Measurements from ENCODE around the gene C3. TPM values are rescaled to one million over a fixed set of nuclear protein-coding genes. Genes with fewer than 3 reads are reported as not detected.

The C3 gene
- total RNA-seq, 1 experiment from 2014 or later, result 7.0 TPM

DNA sequence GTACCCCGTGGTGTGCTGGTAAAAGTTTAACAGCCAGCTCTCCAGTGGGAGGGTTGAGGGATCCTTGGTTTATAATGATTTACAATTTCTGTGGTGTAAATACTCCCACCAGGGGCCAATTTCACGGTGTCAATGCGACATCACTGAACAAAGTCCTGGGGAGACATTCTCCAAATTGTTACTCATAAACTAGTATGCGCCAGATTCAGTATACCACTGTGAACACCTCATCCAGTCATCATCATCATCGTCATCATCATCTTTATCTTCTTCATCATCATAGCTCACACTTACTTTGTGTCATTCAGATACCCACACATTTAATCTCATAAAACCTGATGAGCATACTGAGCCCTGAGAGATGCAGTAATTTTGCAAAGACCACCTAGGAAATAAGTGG, 33.3 kb downstream of the C3 start:
- ChIA-PET POLR2A (no interaction called here), RAD21 (ENCODE audit: low non-redundant PET in 1 of 2, low total read pairs in 2 of 2, uncharacterized antibody in 2 of 2, unreplicated experiment in 2 of 2) (no interaction called here), CTCF (no interaction called here)
- TF ChIP-seq MAX (IDR thresholded peaks at IDR 0.05), result no peak
- TF ChIP-seq POLR2AphosphoS5 (IDR thresholded peaks at IDR 0.05; ENCODE audit: low read depth, low read length), result no peak
- no peak for TF ChIP-seq JUND (IDR thresholded peaks at IDR 0.05)
- TF ChIP-seq RAD21 (IDR thresholded peaks at IDR 0.05; ENCODE audit: low read depth), result no peak
- no peak for TF ChIP-seq SIN3A (IDR thresholded peaks at IDR 0.05; ENCODE audit: low read depth)
- TF ChIP-seq SRF (IDR thresholded peaks at IDR 0.05; ENCODE audit: low read depth), result no peak
- no peak for TF ChIP-seq ZFX (IDR thresholded peaks at IDR 0.05)
- no peak for TF ChIP-seq CBX3 (IDR thresholded peaks at IDR 0.05; ENCODE audit: low read depth)
- TF ChIP-seq EZH2 (IDR thresholded peaks at IDR 0.05), result no peak
- TF ChIP-seq YY1 (IDR thresholded peaks at IDR 0.05; ENCODE audit: extremely low read depth, insufficient replicate concordance, low read depth, low read length), result no peak
- no peak for TF ChIP-seq EGR1 (IDR thresholded peaks at IDR 0.05; ENCODE audit: low read depth)
- no peak for TF ChIP-seq TCF7L2 (IDR thresholded peaks at IDR 0.05; ENCODE audit: borderline replicate concordance, extremely low read depth, insufficient read depth, insufficient read length)
- TF ChIP-seq, protein P1, sequence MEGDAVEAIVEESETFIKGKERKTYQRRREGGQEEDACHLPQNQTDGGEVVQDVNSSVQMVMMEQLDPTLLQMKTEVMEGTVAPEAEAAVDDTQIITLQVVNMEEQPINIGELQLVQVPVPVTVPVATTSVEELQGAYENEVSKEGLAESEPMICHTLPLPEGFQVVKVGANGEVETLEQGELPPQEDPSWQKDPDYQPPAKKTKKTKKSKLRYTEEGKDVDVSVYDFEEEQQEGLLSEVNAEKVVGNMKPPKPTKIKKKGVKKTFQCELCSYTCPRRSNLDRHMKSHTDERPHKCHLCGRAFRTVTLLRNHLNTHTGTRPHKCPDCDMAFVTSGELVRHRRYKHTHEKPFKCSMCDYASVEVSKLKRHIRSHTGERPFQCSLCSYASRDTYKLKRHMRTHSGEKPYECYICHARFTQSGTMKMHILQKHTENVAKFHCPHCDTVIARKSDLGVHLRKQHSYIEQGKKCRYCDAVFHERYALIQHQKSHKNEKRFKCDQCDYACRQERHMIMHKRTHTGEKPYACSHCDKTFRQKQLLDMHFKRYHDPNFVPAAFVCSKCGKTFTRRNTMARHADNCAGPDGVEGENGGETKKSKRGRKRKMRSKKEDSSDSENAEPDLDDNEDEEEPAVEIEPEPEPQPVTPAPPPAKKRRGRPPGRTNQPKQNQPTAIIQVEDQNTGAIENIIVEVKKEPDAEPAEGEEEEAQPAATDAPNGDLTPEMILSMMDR (IDR thresholded peaks at IDR 0.05 in 2 of 3, conservative IDR thresholded peaks at IDR 0.05 in 1 of 3; ENCODE audit: borderline replicate concordance in 1 of 3, insufficient read depth in 1 of 3, low read depth in 2 of 3, low read length in 2 of 3), result no peak
- no peaks in the 10 kb centered on the region for H4K20me1 ChIP-seq (ENCODE audit: insufficient read depth)
- no TSS peak for BruUV-seq (replicated peaks)
- H3K4me2 ChIP-seq (ENCODE audit: low read length), result no peak overlapping the region
- peaks cover 5 to 17% of the 10 kb centered on the region in 2 experiments for H3K4me1 ChIP-seq (ENCODE audit: control insufficient read depth in 1 of 2, insufficient read depth in 2 of 2, low read length in 2 of 2)
- no peak overlapping the region for H2AFZ ChIP-seq (ENCODE audit: low read depth, low read length, poor library complexity, severe bottlenecking)
- no peak overlapping the region for H3K9ac ChIP-seq (ENCODE audit: low read length)
- intact Hi-C loops (cut with micrococcal nuclease), result no loop called here
- DNase-seq (ENCODE audit: low read depth, low spot score) (no peak), ATAC-seq (no peak)
- no peaks in the 10 kb centered on the region for H3K36me3 ChIP-seq (ENCODE audit: control insufficient read depth in 1 of 2, insufficient read depth in 2 of 2, low read length in 2 of 2)
- no peak overlapping the region for H3K4me3 ChIP-seq (replicated peaks in 1 of 2; ENCODE audit: low read depth in 1 of 2, low read length in 2 of 2)
- H3K9me2 ChIP-seq (ENCODE audit: insufficient read depth), result no peaks in the 10 kb centered on the region
- no peaks in the 10 kb centered on the region for H3K79me2 ChIP-seq (ENCODE audit: insufficient read depth, low read length)
- no peak overlapping the region for H3K27ac ChIP-seq (ENCODE audit: low read depth, low read length)
- H3K9me3 ChIP-seq (ENCODE audit: control insufficient read depth in 1 of 2, insufficient read depth in 1 of 2, low read depth in 1 of 2, low read length in 2 of 2), result no peaks in the 10 kb centered on the region
- no peaks in the 10 kb centered on the region for H3K27me3 ChIP-seq (ENCODE audit: insufficient read depth, low read length)
